Mesenchymal stem cell (in vitro differentiated cells and primary cell): ENCODE results near the gene SCFD2.

Experiments
- DNase-seq: peaks from one replicate; pipeline ENCODE4 v3.0.0-alpha.2; 2013
- H2AFZ ChIP-seq: one replicate; pipeline ENCODE4 v1.6.1; 2013; ENCODE audit warnings: low read depth, mild to moderate bottlenecking, control low read depth, inconsistent platforms, low read length, moderate library complexity
- H2AK5ac ChIP-seq: 2 replicates; pipeline ENCODE4 v1.6.1; 2013; ENCODE audit warnings: low read length, moderate library complexity, mild to moderate bottlenecking, inconsistent platforms; ENCODE audit not compliant: severe bottlenecking
- H2BK120ac ChIP-seq: one replicate; pipeline ENCODE4 v1.6.1; 2013; ENCODE audit warnings: low read depth, mild to moderate bottlenecking, inconsistent platforms, low read length, moderate library complexity
- H2BK12ac ChIP-seq, 2 experiments: one replicate each; pipeline ENCODE4 v1.6.1; 2013; ENCODE audit warnings: inconsistent platforms in 2 of 2, low read length in 2 of 2, mild to moderate bottlenecking in 2 of 2, moderate library complexity in 2 of 2, control low read depth in 1 of 2
- H2BK15ac ChIP-seq: one replicate; pipeline ENCODE4 v1.6.1; 2013; ENCODE audit warnings: mild to moderate bottlenecking, low read depth, inconsistent platforms; ENCODE audit not compliant: poor library complexity, severe bottlenecking
- H2BK5ac ChIP-seq: 2 replicates; pipeline ENCODE4 v1.6.1; 2013; ENCODE audit warnings: low read depth, mild to moderate bottlenecking, low read length, control low read depth, inconsistent platforms; ENCODE audit not compliant: poor library complexity, severe bottlenecking
- H3K14ac ChIP-seq, 2 experiments: one replicate each; pipeline ENCODE4 v1.6.1; 2013; ENCODE audit warnings: inconsistent platforms in 2 of 2, low read length in 2 of 2, control low read depth in 1 of 2, mild to moderate bottlenecking in 1 of 2, moderate library complexity in 1 of 2
- H3K18ac ChIP-seq, 2 experiments: one replicate each; pipeline ENCODE4 v1.6.1; 2013; ENCODE audit warnings: inconsistent platforms in 2 of 2, low read length in 2 of 2, control low read depth in 1 of 2, low read depth in 1 of 2, mild to moderate bottlenecking in 1 of 2
- H3K23ac ChIP-seq, 2 experiments: one replicate each; pipeline ENCODE4 v1.6.1; 2013; ENCODE audit warnings: inconsistent platforms in 2 of 2, low read length in 2 of 2, mild to moderate bottlenecking in 2 of 2, moderate library complexity in 2 of 2, control low read depth in 1 of 2
- H3K27ac ChIP-seq: 2 replicates; pipeline ENCODE4 v1.5.1; 2013; ENCODE audit warnings: mild to moderate bottlenecking, moderate library complexity, low read length, control low read depth, inconsistent platforms; ENCODE audit not compliant: poor library complexity, severe bottlenecking
- H3K27me3 ChIP-seq, 2 experiments: 2 replicates each; pipeline versions ENCODE4 v1.6.1 to v1.7.0; 2013; ENCODE audit warnings: low read length in 2 of 2, mild to moderate bottlenecking in 2 of 2, moderate library complexity in 2 of 2, control low read depth in 1 of 2, inconsistent platforms in 1 of 2; ENCODE audit not compliant: control insufficient read depth in 1 of 2, insufficient read depth in 1 of 2
- H3K36me3 ChIP-seq, 2 experiments: 2 replicates each; pipeline versions ENCODE4 v1.6.1 to v1.7.0; 2013; ENCODE audit warnings: low read length in 2 of 2, control low read depth in 1 of 2, inconsistent platforms in 1 of 2, low read depth in 1 of 2, mild to moderate bottlenecking in 1 of 2; ENCODE audit not compliant: insufficient read depth in 2 of 2, control insufficient read depth in 1 of 2
- H3K4ac ChIP-seq, 2 experiments: one replicate each; pipeline ENCODE4 v1.6.1; 2013; ENCODE audit warnings: inconsistent platforms in 2 of 2, low read length in 2 of 2, mild to moderate bottlenecking in 2 of 2, moderate library complexity in 2 of 2, control low read depth in 1 of 2, low read depth in 1 of 2
- H3K4me1 ChIP-seq: 2 replicates; pipeline ENCODE4 v1.6.1; 2013; ENCODE audit warnings: low read depth, low read length, control low read depth; ENCODE audit not compliant: control insufficient read depth, insufficient read depth
- H3K4me2 ChIP-seq: 2 replicates; pipeline ENCODE4 v1.6.1; 2013; ENCODE audit warnings: low read length, mild to moderate bottlenecking, inconsistent platforms; ENCODE audit not compliant: poor library complexity, severe bottlenecking
- H3K4me3 ChIP-seq, 2 experiments: 2 replicates each; pipeline versions ENCODE4 v1.5.1 to v1.7.0; 2013; ENCODE audit warnings: low read length in 2 of 2, mild to moderate bottlenecking in 2 of 2, control low read depth in 1 of 2, low read depth in 1 of 2; ENCODE audit not compliant: insufficient read depth in 1 of 2
- H3K79me1 ChIP-seq: replicated peaks from 2 replicates; pipeline ENCODE4 v1.6.1; 2013; ENCODE audit warnings: mild to moderate bottlenecking, control low read depth, low read length, inconsistent platforms; ENCODE audit not compliant: poor library complexity, severe bottlenecking
- H3K9ac ChIP-seq: 2 replicates; pipeline ENCODE4 v1.7.0; 2013; ENCODE audit warnings: mild to moderate bottlenecking, low read length, moderate library complexity
- H3K9me3 ChIP-seq: 2 replicates; pipeline ENCODE4 v1.7.0; 2013; ENCODE audit warnings: mild to moderate bottlenecking, low read length; ENCODE audit not compliant: control insufficient read depth
- H4K8ac ChIP-seq: one replicate; pipeline ENCODE4 v1.6.1; 2013; ENCODE audit warnings: inconsistent platforms, mild to moderate bottlenecking, low read length, moderate library complexity
- H4K91ac ChIP-seq: one replicate; pipeline ENCODE4 v1.6.1; 2013; ENCODE audit warnings: mild to moderate bottlenecking, low read length, inconsistent platforms
- WGBS: methylation state at CpG from one replicate; pipeline ENCODE4 v1.1.7; 2013; ENCODE audit warnings: mixed read lengths; 5-methylcytosine and 5-hydroxymethylcytosine counted together

SCFD2 gene

GRCh38 chr4:53322696-53323095, 43.2 kb downstream of the SCFD2 start:
- no peak overlapping the region for H2BK5ac ChIP-seq
- no peak for DNase-seq
- no peak overlapping the region for H4K91ac ChIP-seq
- no peak overlapping the region for H3K4ac ChIP-seq
- H3K4me2 ChIP-seq: no peak overlapping the region
- H3K27me3 ChIP-seq: no peaks in the 10 kb centered on the region
- peaks cover 5% of the 10 kb centered on the region in 2 experiments for H3K36me3 ChIP-seq
- no peaks in the 10 kb centered on the region for H3K9me3 ChIP-seq
- no peak overlapping the region for H2BK15ac ChIP-seq
- no peak overlapping the region for H2BK12ac ChIP-seq
- H3K14ac ChIP-seq: no peak overlapping the region
- peaks cover 10% of the 10 kb centered on the region for H3K79me1 ChIP-seq
- no peak overlapping the region for H2AK5ac ChIP-seq
- no peak overlapping the region for H2BK120ac ChIP-seq
- peak overlapping the region; percentile 83 for H3K9ac ChIP-seq
- no peak overlapping the region for H3K23ac ChIP-seq
- H3K27ac ChIP-seq: no peak overlapping the region
- no peak overlapping the region for H4K8ac ChIP-seq
- no peak overlapping the region for H3K4me3 ChIP-seq
- no peak overlapping the region for H3K18ac ChIP-seq
- H2AFZ ChIP-seq: no peak overlapping the region
- peaks cover 7% of the 10 kb centered on the region for H3K4me1 ChIP-seq

GRCh38 chr4:53321984-53322289, 43.9 kb downstream of the SCFD2 start:
- Histone ChIP-seq H2BK15ac (no peak overlapping the region), H2AK5ac (no peak overlapping the region), H3K18ac (peak overlapping the region; percentile 55 to 86), H3K9me3 (no peaks in the 10 kb centered on the region), H3K14ac (no peak overlapping the region), H3K4ac (peak overlapping the region; percentile 36 to 55), H2BK12ac (peak overlapping the region; percentile 0 to 46), H3K79me1 (peaks cover 7% of the 10 kb centered on the region), H4K91ac (peak overlapping the region; percentile 62), H3K9ac (peak overlapping the region; percentile 83), H4K8ac (peak overlapping the region; percentile 20), H3K36me3 (no peaks in the 10 kb centered on the region), H3K4me2 (no peak overlapping the region), H3K23ac (no peak overlapping the region), H3K4me1 (peaks cover 5% of the 10 kb centered on the region), H2BK120ac (peak overlapping the region; percentile 3), H2AFZ (no peak overlapping the region), H3K27ac (peak overlapping the region; percentile 34), H3K4me3 (peak overlapping the region in 1 of 2 experiments; percentile 63), H3K27me3 (no peaks in the 10 kb centered on the region), H2BK5ac (no peak overlapping the region)
- WGBS: 84% methylated on average over 2 of the region's 2 CpGs
- no peak for DNase-seq

GRCh38 chr4:53321151-53321983, 44.5 kb downstream of the SCFD2 start:
- no peak overlapping the region for H3K14ac ChIP-seq

DNA sequence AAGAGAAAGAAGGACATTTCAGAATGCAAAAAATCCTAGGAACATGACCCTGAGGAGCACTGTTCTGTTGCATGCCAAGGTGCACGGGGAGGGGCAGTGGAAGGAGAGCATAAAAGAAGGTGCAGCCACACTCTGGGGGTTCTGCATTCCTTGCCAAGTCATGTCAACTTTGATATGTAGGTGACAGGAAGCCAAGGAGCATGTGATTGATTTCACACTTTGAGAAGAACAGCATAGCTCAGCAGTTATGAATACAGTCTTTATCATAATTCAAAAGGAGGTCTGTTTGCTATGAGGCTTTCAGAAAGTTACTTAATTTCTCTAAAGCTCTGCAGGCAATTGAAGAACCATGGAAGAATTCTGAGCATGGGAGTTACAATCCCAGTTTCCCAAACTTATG, 50.6 kb downstream of the SCFD2 start:
- H3K4ac ChIP-seq: no peak overlapping the region
- H4K8ac ChIP-seq: no peak overlapping the region
- no peak overlapping the region for H2BK12ac ChIP-seq
- H3K18ac ChIP-seq: no peak overlapping the region
- H3K79me1 ChIP-seq: peaks cover 9% of the 10 kb centered on the region
- H3K4me1 ChIP-seq: peaks cover 2% of the 10 kb centered on the region
- H2AK5ac ChIP-seq: no peak overlapping the region
- no peak overlapping the region for H3K23ac ChIP-seq
- no peak overlapping the region for H4K91ac ChIP-seq
- peaks cover 0 to 11% of the 10 kb centered on the region in 2 experiments for H3K36me3 ChIP-seq
- H2AFZ ChIP-seq: no peak overlapping the region
- peak overlapping the region; percentile 7 for H3K9ac ChIP-seq
- no peak overlapping the region for H3K14ac ChIP-seq
- no peak overlapping the region for H3K4me2 ChIP-seq
- 94% methylated on average over 1 of the region's 1 CpG for WGBS
- no peak overlapping the region for H2BK15ac ChIP-seq
- no peaks in the 10 kb centered on the region for H3K9me3 ChIP-seq
- no peak for DNase-seq
- H3K4me3 ChIP-seq: no peak overlapping the region
- H3K27ac ChIP-seq: no peak overlapping the region
- no peak overlapping the region for H2BK5ac ChIP-seq
- no peak overlapping the region for H2BK120ac ChIP-seq
- H3K27me3 ChIP-seq: no peaks in the 10 kb centered on the region

More at GRCh38 chr4:53321151-53321983, 44.5 kb downstream of the SCFD2 start:
- no peaks in the 10 kb centered on the region for H3K36me3 ChIP-seq
- no peak overlapping the region for H2BK5ac ChIP-seq
- no peaks in the 10 kb centered on the region for H3K9me3 ChIP-seq
- H3K4ac ChIP-seq: peak overlapping the region; percentile 36 to 55
- peak overlapping the region; percentile 62 for H4K91ac ChIP-seq
- no peak overlapping the region for H2AFZ ChIP-seq
- H3K79me1 ChIP-seq: peaks cover 6% of the 10 kb centered on the region
- peak overlapping the region; percentile 0 to 46 for H2BK12ac ChIP-seq
- peak overlapping the region; percentile 3 for H2BK120ac ChIP-seq
- H3K4me1 ChIP-seq: peaks cover 5% of the 10 kb centered on the region
- peak overlapping the region; percentile 83 for H3K9ac ChIP-seq
- H3K4me2 ChIP-seq: peak overlapping the region; percentile 12
- DNase-seq: peak; percentile 86
- H3K4me3 ChIP-seq: peak overlapping the region in 1 of 2 experiments; percentile 63
- peak overlapping the region; percentile 20 for H4K8ac ChIP-seq
- WGBS: 0% methylated on average over 2 of the region's 3 CpGs
- no peak overlapping the region for H2AK5ac ChIP-seq
- no peaks in the 10 kb centered on the region for H3K27me3 ChIP-seq
- peak overlapping the region; percentile 34 for H3K27ac ChIP-seq
- H3K23ac ChIP-seq: no peak overlapping the region
- peak overlapping the region; percentile 55 to 86 for H3K18ac ChIP-seq
- H2BK15ac ChIP-seq: no peak overlapping the region
